Type B pancreatic cell (in vitro differentiated cells): ENCODE measurements around the gene WASHC3. TPM values are rescaled to one million over a fixed set of nuclear protein-coding genes. Genes with fewer than 3 reads are reported as not detected.

Experiments used
- DNase-seq: peaks from one replicate; pipeline ENCODE4 v3.0.0; 2021; ENCODE audit warnings: mixed read lengths; ENCODE audit not compliant: unreplicated experiment; ENCODE audit errors: extremely low spot score
- H3K27ac Mint-ChIP-seq: 2 replicates; pipeline ENCODE4 v1.8.0; 2021; ENCODE audit warnings: mild to moderate bottlenecking, mixed read lengths
- H3K27me3 Mint-ChIP-seq: 2 replicates; pipeline ENCODE4 v1.8.0; 2021; ENCODE audit warnings: mixed read lengths
- H3K36me3 Mint-ChIP-seq: 2 replicates; pipeline ENCODE4 v1.8.0; 2021; ENCODE audit warnings: mixed read lengths
- H3K4me1 Mint-ChIP-seq: one replicate; pipeline ENCODE4 v1.8.0; 2021; ENCODE audit warnings: mixed read lengths; ENCODE audit not compliant: unreplicated experiment
- H3K4me3 Mint-ChIP-seq: 2 replicates; pipeline ENCODE4 v1.8.0; 2021; ENCODE audit warnings: mild to moderate bottlenecking, mixed read lengths
- H3K9me3 Mint-ChIP-seq: 2 replicates; pipeline ENCODE4 v1.8.0; 2021; ENCODE audit warnings: mixed read lengths
- CTCF ChIP-seq: fragments of 200-600 bp; sonication (generic); conservative IDR thresholded peaks from 2 replicates; pipeline ENCODE4 v1.5.0; 2021; ENCODE audit warnings: antibody characterized with exemption, mild to moderate bottlenecking
- total RNA-seq: library from RNA; stranded (reverse); gene quantifications from 2 replicates; pipeline ENCODE4 v1.2.1, GENCODE V29; 2021; ENCODE audit warnings: low replicate concordance

The WASHC3 gene
- total RNA-seq, 1 donor from 2014 or later: 19.2 TPM

- Mint-ChIP-seq H3K36me3 (no peaks in the 10 kb centered on the region), H3K4me3 (no peak overlapping the region)
- DNase-seq: no peak
These were observed 95.3 kb downstream of the WASHC3 start for GRCh38 chr12:101966496-101966895.

DNA sequence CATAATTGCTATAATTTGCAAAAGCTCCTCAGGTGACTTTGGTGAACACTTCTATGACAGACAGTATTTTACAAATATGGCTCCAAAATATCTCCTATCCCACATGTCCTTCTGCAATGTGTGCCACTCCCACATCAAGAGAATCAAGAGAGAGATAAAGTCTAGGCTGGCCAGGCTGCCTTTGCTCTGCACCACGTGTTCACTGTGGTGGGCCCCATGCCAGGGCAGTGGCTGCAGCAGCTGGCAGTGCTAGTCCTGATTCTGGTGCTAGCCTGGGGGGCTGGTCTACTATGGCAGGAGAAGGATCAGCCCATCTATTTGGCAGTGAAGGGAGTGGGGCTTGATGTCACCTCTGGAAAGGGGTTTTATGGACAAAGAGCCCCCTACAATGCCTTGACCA lies 98.1 kb downstream of the WASHC3 start:
- Mint-ChIP-seq H3K36me3 (no peaks in the 10 kb centered on the region), H3K4me1 (no peaks in the 10 kb centered on the region), H3K27me3 (no peaks in the 10 kb centered on the region), H3K27ac (no peak overlapping the region), H3K4me3 (no peak overlapping the region), H3K9me3 (peaks cover 1% of the 10 kb centered on the region)
- no peak for DNase-seq
- TF ChIP-seq CTCF: no peak

More at GRCh38 chr12:101966496-101966895, 95.3 kb downstream of the WASHC3 start:
- Mint-ChIP-seq H3K27me3 (no peaks in the 10 kb centered on the region), H3K27ac (no peak overlapping the region), H3K4me1 (no peaks in the 10 kb centered on the region), H3K9me3 (no peaks in the 10 kb centered on the region)
- no peak for TF ChIP-seq CTCF

Other genes with a start within 250 kb of the WASHC3 start
- gene GNPTAB, start 231.0 kb downstream of the WASHC3 start, total RNA-seq: 29.4 and 39.0 TPM in 2 replicates
- gene DRAM1, start 184.4 kb downstream of the WASHC3 start, total RNA-seq: 12.5 and 20.6 TPM in 2 replicates
- gene NUP37, start 58.1 kb upstream of the WASHC3 start, total RNA-seq: 34.3 and 39.2 TPM in 2 replicates
- gene PARPBP, start 58.2 kb upstream of the WASHC3 start, total RNA-seq: 6.2 and 19.0 TPM in 2 replicates
- gene PMCH, start 135.8 kb upstream of the WASHC3 start, total RNA-seq: not detected in 2 replicates